Chondrocyte (in vitro differentiated cells): Measurements from ENCODE around the gene TMEM201. TPM values are rescaled to one million over a fixed set of nuclear protein-coding genes. Genes with fewer than 3 reads are reported as not detected.
"Not testable (repeated sequence)": the region's sequence is repeated elsewhere in the genome, so short reads cannot be mapped to it uniquely, and the experiment has no call there.

Source experiments
- DNase-seq: peaks from one replicate; pipeline ENCODE4 v3.0.0; 2021; ENCODE audit warnings: mixed read lengths, low spot score
- H3K27ac Mint-ChIP-seq: one replicate; pipeline ENCODE4 v1.8.0; 2021; ENCODE audit warnings: mild to moderate bottlenecking, moderate library complexity, mixed read lengths; ENCODE audit not compliant: unreplicated experiment
- H3K27me3 Mint-ChIP-seq: 2 replicates; pipeline ENCODE4 v1.8.0; 2021; ENCODE audit warnings: low read depth, mixed read lengths
- H3K36me3 Mint-ChIP-seq: 2 replicates; pipeline ENCODE4 v1.8.0; 2021; ENCODE audit warnings: low read depth, mixed read lengths
- H3K4me1 Mint-ChIP-seq: 2 replicates; pipeline ENCODE4 v1.8.0; 2021; ENCODE audit warnings: low read depth, mild to moderate bottlenecking, mixed read lengths
- H3K4me3 Mint-ChIP-seq: one replicate; pipeline ENCODE4 v1.8.0; 2021; ENCODE audit warnings: mild to moderate bottlenecking, moderate library complexity, mixed read lengths; ENCODE audit not compliant: unreplicated experiment
- H3K9me3 Mint-ChIP-seq: 2 replicates; pipeline ENCODE4 v1.8.0; 2021; ENCODE audit warnings: low read depth, mixed read lengths
- total RNA-seq: library from RNA; stranded (reverse); gene quantifications from 3 replicates; pipeline ENCODE4 v1.2.1, GENCODE V29; 2021
- TF ChIP-seq, protein P1 (sequence below): fragments of 200-600 bp; sonication (generic); IDR thresholded peaks from 2 replicates; pipeline ENCODE4 v1.5.0; 2021; ENCODE audit warnings: antibody characterized with exemption, mild to moderate bottlenecking, moderate library complexity

Gene TMEM201
- total RNA-seq, 1 donor from 2014 or later = 10.6 TPM

DNA sequence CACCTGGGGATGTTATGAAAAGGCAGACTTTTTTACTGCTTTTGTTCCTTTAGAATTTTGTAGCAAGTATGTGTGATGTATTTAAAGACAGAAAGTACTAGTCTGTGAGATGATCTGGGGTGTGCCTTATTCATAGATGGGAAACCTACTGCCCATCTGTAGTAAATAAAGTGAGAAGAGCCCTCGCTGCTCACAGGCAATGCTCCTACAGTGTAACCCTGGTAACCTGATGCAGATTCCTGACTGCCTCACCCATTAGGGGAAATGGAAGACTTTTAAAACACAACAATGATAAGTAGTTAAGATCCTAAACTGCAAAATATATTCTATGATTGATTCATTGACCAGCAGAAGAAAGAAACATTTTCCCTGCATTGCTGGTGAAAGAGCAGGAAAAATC, 19.4 kb upstream of the TMEM201 start:
- no peaks in the 10 kb centered on the region for H3K27me3 Mint-ChIP-seq
- no peak for DNase-seq
- no peaks in the 10 kb centered on the region for H3K4me1 Mint-ChIP-seq
- H3K9me3 Mint-ChIP-seq = no peaks in the 10 kb centered on the region
- TF ChIP-seq, protein P1, sequence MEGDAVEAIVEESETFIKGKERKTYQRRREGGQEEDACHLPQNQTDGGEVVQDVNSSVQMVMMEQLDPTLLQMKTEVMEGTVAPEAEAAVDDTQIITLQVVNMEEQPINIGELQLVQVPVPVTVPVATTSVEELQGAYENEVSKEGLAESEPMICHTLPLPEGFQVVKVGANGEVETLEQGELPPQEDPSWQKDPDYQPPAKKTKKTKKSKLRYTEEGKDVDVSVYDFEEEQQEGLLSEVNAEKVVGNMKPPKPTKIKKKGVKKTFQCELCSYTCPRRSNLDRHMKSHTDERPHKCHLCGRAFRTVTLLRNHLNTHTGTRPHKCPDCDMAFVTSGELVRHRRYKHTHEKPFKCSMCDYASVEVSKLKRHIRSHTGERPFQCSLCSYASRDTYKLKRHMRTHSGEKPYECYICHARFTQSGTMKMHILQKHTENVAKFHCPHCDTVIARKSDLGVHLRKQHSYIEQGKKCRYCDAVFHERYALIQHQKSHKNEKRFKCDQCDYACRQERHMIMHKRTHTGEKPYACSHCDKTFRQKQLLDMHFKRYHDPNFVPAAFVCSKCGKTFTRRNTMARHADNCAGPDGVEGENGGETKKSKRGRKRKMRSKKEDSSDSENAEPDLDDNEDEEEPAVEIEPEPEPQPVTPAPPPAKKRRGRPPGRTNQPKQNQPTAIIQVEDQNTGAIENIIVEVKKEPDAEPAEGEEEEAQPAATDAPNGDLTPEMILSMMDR = no peak
- no peak overlapping the region for H3K27ac Mint-ChIP-seq
- H3K36me3 Mint-ChIP-seq = peaks cover 4% of the 10 kb centered on the region
- no peak overlapping the region for H3K4me3 Mint-ChIP-seq

DNA sequence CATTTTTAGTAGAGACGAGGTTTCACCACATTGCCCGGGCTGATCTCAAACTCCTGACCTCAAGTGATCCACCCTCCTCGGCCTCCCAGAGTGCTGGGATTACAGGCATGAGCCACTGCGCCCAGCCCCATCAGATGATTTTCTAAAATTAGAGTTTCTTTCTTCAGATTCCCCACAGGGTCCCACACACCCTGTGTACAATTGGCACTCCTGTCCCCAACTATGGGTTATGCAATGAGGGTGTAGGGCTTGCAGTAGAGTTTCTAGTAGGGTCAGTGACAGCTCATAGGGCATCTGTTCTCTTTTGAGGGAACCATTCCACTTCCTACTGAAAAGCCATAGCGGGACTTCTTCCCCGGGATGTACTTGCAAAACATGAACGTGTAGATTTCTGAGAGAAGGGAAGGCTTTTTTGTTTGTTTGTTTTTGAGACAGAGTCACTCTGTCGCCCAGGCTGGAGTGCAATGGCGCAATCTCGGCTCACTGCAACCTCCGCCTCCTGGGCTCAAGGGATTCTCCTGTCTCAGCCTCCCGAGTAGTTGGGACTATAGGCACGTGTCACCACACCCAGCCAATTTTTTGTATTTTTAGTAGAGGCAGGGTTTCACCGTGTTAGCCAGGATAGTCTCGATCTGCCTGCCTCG, 17.7 kb upstream of the TMEM201 start:
- H3K9me3 Mint-ChIP-seq, H3K4me3 Mint-ChIP-seq, H3K27me3 Mint-ChIP-seq, H3K36me3 Mint-ChIP-seq, DNase-seq, H3K4me1 Mint-ChIP-seq, H3K27ac Mint-ChIP-seq: not testable (repeated sequence)

DNA sequence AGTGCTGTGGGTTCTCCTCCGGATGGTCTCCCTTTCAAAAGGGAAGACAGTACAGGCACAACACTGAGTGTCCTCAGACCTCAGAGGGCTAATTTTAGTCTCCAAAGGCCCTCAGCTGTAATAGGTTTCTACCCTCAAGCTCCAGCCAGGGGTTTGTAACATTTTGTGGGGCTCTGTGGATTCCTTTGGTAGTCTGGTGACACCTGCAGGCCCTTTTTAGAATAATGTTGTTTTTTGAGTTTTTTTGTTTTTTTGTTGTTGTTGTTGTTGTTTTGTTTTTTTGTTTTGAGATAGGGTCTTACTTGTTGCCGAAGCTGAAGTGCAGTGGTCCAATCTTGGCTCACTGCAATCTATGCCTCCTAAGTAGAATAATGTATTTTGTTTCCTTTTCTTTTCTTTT, 15.0 kb upstream of the TMEM201 start:
- DNase-seq = no peak
- Mint-ChIP-seq H3K36me3 (peaks cover 11% of the 10 kb centered on the region), H3K9me3 (no peaks in the 10 kb centered on the region), H3K27me3 (no peaks in the 10 kb centered on the region), H3K4me3 (no peak overlapping the region), H3K4me1 (no peaks in the 10 kb centered on the region), H3K27ac (no peak overlapping the region)
- TF ChIP-seq, protein P1 = peak; percentile 76

DNA sequence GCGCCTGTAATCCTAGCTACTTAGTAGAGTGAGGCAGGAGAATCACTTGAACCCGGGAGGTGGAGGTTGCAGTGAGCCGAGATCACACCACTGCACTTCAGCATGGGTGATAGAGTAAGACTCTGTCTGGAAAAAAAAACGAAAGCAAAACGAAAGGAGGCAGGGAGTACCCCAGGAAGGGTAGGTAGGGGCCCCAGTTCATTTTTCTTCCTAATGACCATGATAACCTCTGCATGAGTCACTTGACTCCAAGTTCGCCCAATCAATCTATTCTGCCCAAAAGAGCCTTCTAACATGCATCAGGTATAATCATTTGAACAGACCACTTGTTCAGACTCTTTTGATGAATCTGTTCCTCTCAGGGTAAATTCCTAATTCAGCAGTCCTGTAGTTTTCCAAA, 13.2 kb upstream of the TMEM201 start:
- Mint-ChIP-seq H3K36me3 (peaks cover 16% of the 10 kb centered on the region), H3K4me3 (no peak overlapping the region), H3K9me3 (no peaks in the 10 kb centered on the region), H3K27ac (no peak overlapping the region), H3K27me3 (no peaks in the 10 kb centered on the region), H3K4me1 (no peaks in the 10 kb centered on the region)
- TF ChIP-seq, protein P1 = no peak
- DNase-seq = no peak

DNA sequence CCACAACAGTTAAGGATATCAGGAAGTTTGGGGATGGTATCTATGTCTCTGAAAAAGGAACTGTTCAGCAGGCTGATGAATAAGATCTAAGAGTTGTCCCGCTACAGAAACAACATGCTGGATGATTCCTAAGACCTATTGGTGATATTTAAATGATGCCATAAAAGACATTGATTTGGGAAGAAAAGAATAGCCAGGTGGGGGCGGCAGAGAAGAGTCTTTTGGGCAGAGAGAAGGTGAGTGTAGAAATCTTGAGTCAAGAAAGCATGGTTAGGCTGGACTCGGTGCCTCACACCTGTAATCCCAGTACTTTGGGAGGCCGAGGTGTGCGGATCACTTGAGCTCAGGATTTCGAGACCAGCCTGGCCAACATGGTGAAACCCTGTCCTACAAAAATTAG, 11.8 kb upstream of the TMEM201 start:
- Mint-ChIP-seq H3K4me1 (no peaks in the 10 kb centered on the region), H3K36me3 (peaks cover 17% of the 10 kb centered on the region), H3K27ac (no peak overlapping the region), H3K4me3 (no peak overlapping the region), H3K27me3 (no peaks in the 10 kb centered on the region), H3K9me3 (no peaks in the 10 kb centered on the region)
- TF ChIP-seq, protein P1 = no peak
- DNase-seq = no peak

DNA sequence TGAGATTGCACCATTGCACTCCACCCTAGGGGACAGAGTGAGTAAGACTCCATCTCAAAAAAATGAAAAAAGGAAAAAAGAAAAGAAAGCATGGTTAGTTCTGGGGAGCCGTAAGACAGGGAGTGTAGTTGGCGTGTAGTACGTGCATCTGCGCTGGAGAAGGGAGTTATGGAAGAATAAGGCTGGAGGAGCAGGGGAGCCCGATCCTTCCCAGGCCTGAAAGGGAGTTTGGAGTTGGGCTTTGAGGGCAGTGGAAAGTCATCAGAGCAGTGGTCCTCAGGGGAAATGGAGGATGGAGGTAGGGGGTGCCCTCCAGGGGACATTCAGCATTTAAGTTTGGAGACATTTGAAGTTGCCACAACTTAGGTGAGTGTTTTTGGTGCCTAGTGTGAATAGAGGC, 11.3 kb upstream of the TMEM201 start:
- Mint-ChIP-seq H3K4me1 (no peaks in the 10 kb centered on the region), H3K36me3 (peaks cover 21% of the 10 kb centered on the region), H3K4me3 (no peak overlapping the region), H3K27me3 (no peaks in the 10 kb centered on the region), H3K27ac (no peak overlapping the region), H3K9me3 (no peaks in the 10 kb centered on the region)
- TF ChIP-seq, protein P1 = no peak
- DNase-seq = no peak
